H1 (cell line): ENCODE measurements around the gene LINC01488. TPM values are rescaled to one million over a fixed set of nuclear protein-coding genes. Genes with fewer than 3 reads are reported as not detected.
A peak's percentile ranks its signal among the peaks of the same experiment; 100 is the strongest.

ENCODE experiments used
- CTCF ChIA-PET: fragments of 300-600 bp; sonication (Branson Sonifier 250); formaldehyde crosslinking; loops from one replicate; lab custom pipeline; 2021; ENCODE audit not compliant: partially characterized antibody; lab: Charles Lee
- POLR2A ChIA-PET: fragments of 300-600 bp; sonication (Branson Sonifier 250); formaldehyde crosslinking; loops from one replicate; lab custom pipeline; 2021; ENCODE audit warnings: inconsistent platforms; ENCODE audit not compliant: partially characterized antibody; lab: Charles Lee
- DNase-seq, 2 experiments: peaks; one replicate each; pipeline versions ENCODE4 v3.0.0 to v3.0.0-alpha.2; 2010 to 2022; ENCODE audit warnings: low spot score in 2 of 2, low read depth in 1 of 2, mixed read lengths in 1 of 2
- FAIRE-seq: peaks from 2 replicates; lab custom pipeline; 2011; peaks lifted over from hg19 to GRCh38; lab: Jason Lieb, UNC
- H2AFZ ChIP-seq: 2 replicates; pipeline ENCODE4 v1.8.1; 2012; ENCODE audit warnings: low read length, inconsistent platforms
- H2AK5ac ChIP-seq: 2 replicates; pipeline ENCODE4 v1.6.1; 2013; ENCODE audit warnings: low read depth, low read length
- H2BK120ac ChIP-seq: replicated peaks from 2 replicates; pipeline ENCODE3; 2013; ENCODE audit warnings: low read depth, low read length, inconsistent platforms
- H2BK12ac ChIP-seq: 2 replicates; pipeline ENCODE4 v1.6.1; 2013; ENCODE audit warnings: low read depth, low read length
- H2BK15ac ChIP-seq: 2 replicates; pipeline ENCODE4 v1.6.1; 2013; ENCODE audit warnings: low read length
- H2BK20ac ChIP-seq: 2 replicates; pipeline ENCODE4 v1.6.1; 2013; ENCODE audit warnings: low read length
- H2BK5ac ChIP-seq: 2 replicates; pipeline ENCODE4 v1.6.1; 2013; ENCODE audit warnings: low read depth, low read length
- H3K14ac ChIP-seq: 2 replicates; pipeline ENCODE4 v1.6.1; 2013; ENCODE audit warnings: inconsistent platforms; ENCODE audit not compliant: insufficient read length
- H3K18ac ChIP-seq: 2 replicates; pipeline ENCODE4 v1.6.1; 2013; ENCODE audit warnings: low read length; ENCODE audit errors: extremely low read depth
- H3K23ac ChIP-seq: 2 replicates; pipeline ENCODE4 v1.6.1; 2013; ENCODE audit warnings: inconsistent platforms; ENCODE audit not compliant: insufficient read length
- H3K23me2 ChIP-seq: 2 replicates; pipeline ENCODE4 v1.6.1; 2013; ENCODE audit warnings: low read depth, low read length
- H3K27ac ChIP-seq: 2 replicates; pipeline ENCODE4 v1.6.1; 2011; ENCODE audit warnings: low read depth, low read length, inconsistent platforms
- H3K27me3 ChIP-seq, 4 experiments: replicated peaks in 1 of 4; 1 replicate in 1 of 4; 2 replicates in 3 of 4; pipeline versions ENCODE4 v1.6.1 to v1.8.1; 2011 to 2013; ENCODE audit warnings: low read length in 3 of 4, mild to moderate bottlenecking in 3 of 4, inconsistent platforms in 2 of 4, mixed read lengths in 2 of 4, moderate library complexity in 1 of 4; ENCODE audit not compliant: control insufficient read depth in 3 of 4, insufficient read depth in 3 of 4; ENCODE audit errors: extremely low read depth in 1 of 4
- H3K36me3 ChIP-seq, 4 experiments: 2 replicates each; pipeline versions ENCODE4 v1.6.1 to v1.8.1; 2011 to 2013; ENCODE audit warnings: mild to moderate bottlenecking in 4 of 4, low read length in 3 of 4, moderate library complexity in 2 of 4, control low read depth in 1 of 4, inconsistent platforms in 1 of 4; ENCODE audit not compliant: insufficient read depth in 4 of 4, control insufficient read depth in 2 of 4
- H3K4ac ChIP-seq: replicated peaks from 2 replicates; pipeline ENCODE3; 2013; ENCODE audit warnings: low read length, low read depth, mixed read lengths, inconsistent platforms; ENCODE audit not compliant: insufficient read length
- H3K4me1 ChIP-seq, 4 experiments: replicated peaks in 1 of 4; 1 replicate in 1 of 4; 2 replicates in 3 of 4; pipeline versions ENCODE4 v1.6.1 to v1.8.1; 2011 to 2013; ENCODE audit warnings: low read length in 3 of 4, inconsistent platforms in 2 of 4, mixed read lengths in 1 of 4; ENCODE audit not compliant: insufficient read depth in 4 of 4, control insufficient read depth in 3 of 4
- H3K4me2 ChIP-seq, 2 experiments: 2 replicates each; pipeline versions ENCODE4 v1.6.1 to v1.8.1; 2011 to 2013; ENCODE audit warnings: low read depth in 2 of 2, low read length in 2 of 2, control low read depth in 1 of 2, inconsistent platforms in 1 of 2, mild to moderate bottlenecking in 1 of 2; ENCODE audit not compliant: insufficient read depth in 1 of 2
- H3K4me3 ChIP-seq, 4 experiments: fragments of 200-600, 300-600 bp in 1 of 4; sonication (generic), shearing (Covaris generic), sonication (Bioruptor Twin) in 1 of 4; 2 replicates each; pipeline versions ENCODE4 v1.5.1 to v1.8.1; 2011 to 2016; ENCODE audit warnings: low read length in 4 of 4, low read depth in 3 of 4, control low read depth in 2 of 4, inconsistent platforms in 2 of 4, mild to moderate bottlenecking in 2 of 4, mixed read lengths in 1 of 4, moderate library complexity in 1 of 4; ENCODE audit not compliant: insufficient read depth in 2 of 4; ENCODE audit errors: extremely low read depth in 1 of 4
- H3K56ac ChIP-seq: replicated peaks from 2 replicates; pipeline ENCODE3; 2013; ENCODE audit warnings: low read depth, mild to moderate bottlenecking, mixed read lengths, low read length, inconsistent platforms; ENCODE audit not compliant: insufficient read length
- H3K79me1 ChIP-seq: 2 replicates; pipeline ENCODE4 v1.6.1; 2013; ENCODE audit warnings: low read depth, low read length, control low read depth
- H3K79me2 ChIP-seq, 2 experiments: 2 replicates each; pipeline versions ENCODE4 v1.6.1 to v1.8.1; 2012 to 2013; ENCODE audit warnings: low read length in 2 of 2, mild to moderate bottlenecking in 2 of 2, inconsistent platforms in 1 of 2; ENCODE audit not compliant: insufficient read depth in 2 of 2, control insufficient read depth in 1 of 2
- H3K9ac ChIP-seq, 4 experiments: replicated peaks in 1 of 4; 1 replicate in 1 of 4; 2 replicates in 3 of 4; pipeline versions ENCODE4 v1.6.1 to v1.8.1; 2011 to 2013; ENCODE audit warnings: low read depth in 3 of 4, low read length in 3 of 4, control low read depth in 2 of 4, mild to moderate bottlenecking in 2 of 4, moderate library complexity in 2 of 4, inconsistent platforms in 1 of 4; ENCODE audit errors: extremely low read depth in 1 of 4
- H3K9me3 ChIP-seq, 2 experiments: 2 replicates each; pipeline versions ENCODE4 v1.6.1 to v1.8.1; 2012 to 2013; ENCODE audit warnings: mild to moderate bottlenecking in 2 of 2, moderate library complexity in 2 of 2, control low read depth in 1 of 2, inconsistent platforms in 1 of 2, low read depth in 1 of 2, low read length in 1 of 2, mixed read lengths in 1 of 2; ENCODE audit not compliant: insufficient read depth in 2 of 2
- H4K20me1 ChIP-seq, 2 experiments: replicated peaks in 1 of 2; 2 replicates each; pipeline versions ENCODE3 to v1.8.1; 2011 to 2013; ENCODE audit warnings: inconsistent platforms in 2 of 2, low read length in 2 of 2, mild to moderate bottlenecking in 1 of 2; ENCODE audit not compliant: insufficient read depth in 2 of 2, control insufficient read depth in 1 of 2
- H4K5ac ChIP-seq: 2 replicates; pipeline ENCODE4 v1.6.1; 2013; ENCODE audit warnings: low read length, low read depth, mixed read lengths, inconsistent platforms; ENCODE audit not compliant: insufficient read length
- H4K8ac ChIP-seq: 2 replicates; pipeline ENCODE4 v1.8.0; 2013; ENCODE audit warnings: mild to moderate bottlenecking, moderate library complexity, low read length, inconsistent platforms; ENCODE audit not compliant: insufficient read depth; ENCODE audit errors: extremely low read depth
- H4K91ac ChIP-seq: replicated peaks from 2 replicates; pipeline ENCODE3; 2013; ENCODE audit warnings: low read length, mixed read lengths, inconsistent platforms; ENCODE audit not compliant: insufficient read length
- ASH2L ChIP-seq: fragments of 200-600, 300-600 bp; sonication (generic); IDR thresholded peaks from one replicate; pipeline ENCODE4 v1.7.1; 2017; ENCODE audit warnings: low read length
- CHD1 ChIP-seq: IDR thresholded peaks from 2 replicates; pipeline ENCODE4 v1.6.1; 2012; ENCODE audit warnings: low read depth, low read length, improper control_type of control experiment
- E2F6 ChIP-seq: IDR thresholded peaks from 2 replicates; pipeline ENCODE4 v1.6.1; 2012; ENCODE audit warnings: inconsistent platforms
- MAX ChIP-seq: IDR thresholded peaks from 2 replicates; pipeline ENCODE4 v1.6.1; 2012; ENCODE audit warnings: inconsistent platforms
- NANOG ChIP-seq: IDR thresholded peaks from 2 replicates; pipeline ENCODE4 v1.6.1; 2011; ENCODE audit warnings: low read length, low read depth, mild to moderate bottlenecking, inconsistent platforms; ENCODE audit not compliant: insufficient read depth, poor library complexity, severe bottlenecking
- POU5F1 ChIP-seq: IDR thresholded peaks from 2 replicates; pipeline ENCODE4 v1.6.1; 2011; ENCODE audit warnings: low read depth, mild to moderate bottlenecking, low read length, moderate library complexity
- WGBS, 2 experiments: shearing (Covaris generic) in 1 of 2; methylation state at CpG; one replicate each; pipeline versions ENCODE4 v1.1.6 to v1.1.7; 2013 to 2015; ENCODE audit warnings: low lambda C conversion rate in 2 of 2, mixed read lengths in 2 of 2, inconsistent platforms in 1 of 2, low coverage in 1 of 2, missing lambda C conversion rate in 1 of 2; ENCODE audit not compliant: insufficient replicate concordance in 2 of 2, insufficient coverage in 1 of 2, insufficient read length in 1 of 2; ENCODE audit errors: extremely low coverage in 1 of 2, missing lambda C conversion rate in 1 of 2; 5-methylcytosine and 5-hydroxymethylcytosine counted together
- polyA plus RNA-seq, 7 experiments: library from polyadenylated mRNA; depleted of rRNA in 3 of 7; stranded (reverse) in 5 of 7; unstranded in 2 of 7; fragments of >200 nt in 5 of 7; fragments of 200-250 nt in 2 of 7; gene quantifications; 1 replicate in 5 of 7; 2 replicates in 1 of 7; 4 replicates in 1 of 7; pipeline versions ENCODE4 v1.2.1 to v1.2.3, GENCODE V29; 2011 to 2013; ENCODE audit warnings: missing spikeins in 2 of 7, mixed read lengths in 2 of 7
- total RNA-seq: library from RNA; stranded (reverse); fragmentation: NEBNext Ultra II Directional; extraction: Animal tissue kit (Norgen Biotek cat#: 25700); gene quantifications from 2 replicates; pipeline ENCODE4 v1.2.1, GENCODE V29; 2021

The LINC01488 gene
- total and polyA plus RNA-seq, 2 of the 8 experiments (the other 6 are each of a cell fraction or from before 2014, with no cell fraction given): not detected

- H4K8ac ChIP-seq: no peak overlapping the region; the same call in 1 of the 2 replicates
- no peak overlapping the region for H3K4me3 ChIP-seq
- no peak overlapping the region for H2AFZ ChIP-seq
- no peak for TF ChIP-seq CHD1
- TF ChIP-seq NANOG: peak; percentile 25
- TF ChIP-seq POU5F1: peak; percentile 39; the same call in 1 of the 2 replicates
- TF ChIP-seq E2F6: peak; percentile 63; the same call in 1 of the 2 replicates
- TF ChIP-seq MAX: peak; percentile 58; the same call in 1 of the 2 replicates
- no peak for TF ChIP-seq ASH2L
- no peak overlapping the region; the same call in 1 of the 2 replicates for H3K18ac ChIP-seq
- H2BK12ac ChIP-seq: no peak overlapping the region; the same call in 1 of the 2 replicates
- H3K9me3 ChIP-seq: peaks cover 5 to 7% of the 10 kb centered on the region in 2 experiments; a peak in 3 of 4 replicates
- H3K27ac ChIP-seq: no peak overlapping the region
- no peaks in the 10 kb centered on the region for H3K36me3 ChIP-seq
- no peak overlapping the region for H2BK15ac ChIP-seq
- no peaks in the 10 kb centered on the region for H3K27me3 ChIP-seq
- no peak overlapping the region for H2BK120ac ChIP-seq
- H3K4ac ChIP-seq: no peak overlapping the region
- no peak overlapping the region for H3K4me2 ChIP-seq
- H2AK5ac ChIP-seq: no peak overlapping the region
- H4K91ac ChIP-seq: no peak overlapping the region
- no peaks in the 10 kb centered on the region for H3K79me2 ChIP-seq
- H2BK5ac ChIP-seq: no peak overlapping the region
- H3K23me2 ChIP-seq: no peaks in the 10 kb centered on the region
- DNase-seq (no peak), FAIRE-seq (no peak)
- no peak overlapping the region for H3K9ac ChIP-seq
- WGBS, 2 experiments: 79 to 100% methylated on average over 2 to 7 of the region's 7 CpGs
- 0 out of 2 replicates have a peak overlapping the region, but pooled peaks have one; percentile 73 for H2BK20ac ChIP-seq
- CTCF ChIA-PET: interaction anchor here (0.6 to 1.2 kb wide), 3 partner anchors 17 to 169 kb away, joined by 3 read pairs; no protein-coding TSS in a partner anchor
- H3K56ac ChIP-seq: no peak overlapping the region
- POLR2A ChIA-PET: interaction anchor here (1.0 to 1.2 kb wide), 2 partner anchors 19 to 182 kb away, joined by 3 read pairs; no protein-coding TSS in a partner anchor
- H4K5ac ChIP-seq: no peak overlapping the region
- H3K4me1 ChIP-seq: peaks cover 0 to 3% (median 0%) of the 10 kb centered on the region in 4 experiments; a peak in 2 of 7 replicates
- H4K20me1 ChIP-seq: no peaks in the 10 kb centered on the region
- H3K79me1 ChIP-seq: no peaks in the 10 kb centered on the region; the same call in 1 of the 2 replicates
- no peak overlapping the region for H3K23ac ChIP-seq
- H3K14ac ChIP-seq: no peak overlapping the region
These were observed 20.0 kb upstream of the LINC01488 start for GRCh38 chr11:69461272-69461962.
